Activated T-cell treated with anti-CD3 and anti-CD28 coated beads for 4 hours (primary cell): Measurements from ENCODE around the gene PPM1A.
"Not testable (repeated sequence)": the region's sequence is repeated elsewhere in the genome, so short reads cannot be mapped to it uniquely, and the experiment has no call there.

Experiments
- DNase-seq: peaks from one replicate; pipeline ENCODE4 v3.0.0-alpha.2; 2020

Gene PPM1A

DNA sequence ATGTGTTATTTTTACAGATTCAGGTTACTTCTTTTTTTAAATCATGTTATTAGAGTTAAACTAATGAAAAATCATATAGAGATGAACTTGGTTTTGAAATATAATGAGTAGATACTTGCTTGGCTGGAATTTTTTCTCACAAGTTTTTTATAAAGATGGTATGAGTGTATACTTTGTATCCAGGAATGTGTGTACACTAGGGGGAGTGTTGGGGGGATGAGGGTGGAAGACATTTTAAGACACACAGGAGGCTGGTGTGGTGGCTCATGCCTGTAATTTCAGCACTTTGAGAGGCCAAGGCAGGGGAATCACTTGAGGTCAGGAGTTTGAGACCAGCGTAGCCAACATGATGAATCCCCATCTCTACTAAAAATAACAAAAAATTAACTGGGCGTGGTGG, 23.2 kb downstream of the PPM1A start:
- no peak for DNase-seq

DNA sequence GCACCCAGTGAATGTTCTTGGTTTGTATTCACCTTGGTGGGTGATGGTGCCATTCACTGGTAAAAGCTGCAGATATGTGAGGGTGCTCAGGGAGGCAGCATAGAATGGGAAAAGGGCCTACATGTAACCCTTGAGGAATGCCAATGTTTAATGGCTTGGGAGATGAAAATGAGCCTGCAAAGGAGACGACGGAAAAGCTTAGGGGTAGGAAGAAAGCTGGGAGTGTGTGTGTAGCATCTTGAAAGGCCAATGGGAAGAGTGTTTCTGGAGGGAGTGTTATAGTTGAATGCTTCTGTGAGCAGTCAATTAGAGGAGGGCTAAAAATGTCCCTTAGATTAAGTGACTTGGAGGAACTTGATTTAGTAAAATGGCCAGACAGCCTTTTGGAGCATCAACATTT, 24.9 kb downstream of the PPM1A start:
- no peak for DNase-seq

DNA sequence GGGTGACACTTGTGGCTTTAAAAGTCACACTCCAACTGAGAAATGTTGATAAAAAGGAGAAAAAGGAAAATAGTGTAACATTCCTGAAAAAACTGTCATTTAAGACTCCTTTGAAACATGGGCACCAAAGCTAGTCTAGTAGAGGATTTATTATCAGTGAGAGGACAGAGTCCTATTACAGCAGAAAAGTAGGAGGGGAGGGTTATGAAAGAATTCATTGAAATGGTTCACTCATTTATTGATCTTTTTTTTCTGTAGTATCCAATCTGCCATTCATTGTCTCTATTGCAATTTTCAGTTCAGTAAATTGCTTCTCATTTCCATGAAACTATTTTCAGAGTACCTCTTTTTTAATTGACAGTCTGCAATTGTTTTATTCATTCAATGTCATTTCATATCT, 25.4 kb downstream of the PPM1A start:
- no peak for DNase-seq

DNA sequence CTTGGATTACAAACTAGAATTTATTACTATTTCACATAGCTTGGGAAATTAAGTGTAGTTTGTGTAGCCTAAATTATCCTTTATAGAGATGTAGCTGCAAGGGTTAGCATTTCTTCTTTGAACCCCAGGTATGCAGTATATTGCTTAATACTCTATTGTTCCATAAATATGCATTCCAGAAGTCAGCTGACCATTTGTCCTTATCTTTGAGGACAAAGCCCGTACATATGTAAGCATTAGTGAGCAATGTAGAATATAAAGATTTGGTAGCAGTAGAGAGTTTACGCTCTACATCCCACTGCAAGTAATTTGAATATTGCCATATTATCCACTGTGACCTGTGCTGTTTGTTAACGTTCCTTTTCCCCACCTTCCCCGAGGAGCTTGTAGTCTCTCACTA, 26.9 kb downstream of the PPM1A start:
- DNase-seq = no peak

DNA sequence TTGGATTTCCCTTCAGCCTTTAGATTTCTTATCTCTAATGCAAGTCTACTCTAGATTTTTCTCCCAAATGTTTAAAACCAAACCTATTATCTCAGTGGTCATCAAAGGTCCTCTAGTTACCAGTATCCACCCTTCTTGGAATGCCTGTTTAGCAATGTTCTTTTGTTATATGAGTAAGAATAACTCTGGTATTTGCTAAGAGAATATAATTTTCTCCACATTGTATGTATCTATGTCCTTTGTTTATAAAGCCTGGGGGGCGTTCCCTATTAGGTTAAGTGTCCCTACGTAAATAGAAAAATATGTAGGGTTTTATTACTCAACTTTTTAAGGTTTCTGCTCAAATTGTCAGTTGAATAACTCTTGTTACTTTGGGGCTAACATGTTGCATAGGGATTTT, 27.3 kb downstream of the PPM1A start:
- no peak for DNase-seq

DNA sequence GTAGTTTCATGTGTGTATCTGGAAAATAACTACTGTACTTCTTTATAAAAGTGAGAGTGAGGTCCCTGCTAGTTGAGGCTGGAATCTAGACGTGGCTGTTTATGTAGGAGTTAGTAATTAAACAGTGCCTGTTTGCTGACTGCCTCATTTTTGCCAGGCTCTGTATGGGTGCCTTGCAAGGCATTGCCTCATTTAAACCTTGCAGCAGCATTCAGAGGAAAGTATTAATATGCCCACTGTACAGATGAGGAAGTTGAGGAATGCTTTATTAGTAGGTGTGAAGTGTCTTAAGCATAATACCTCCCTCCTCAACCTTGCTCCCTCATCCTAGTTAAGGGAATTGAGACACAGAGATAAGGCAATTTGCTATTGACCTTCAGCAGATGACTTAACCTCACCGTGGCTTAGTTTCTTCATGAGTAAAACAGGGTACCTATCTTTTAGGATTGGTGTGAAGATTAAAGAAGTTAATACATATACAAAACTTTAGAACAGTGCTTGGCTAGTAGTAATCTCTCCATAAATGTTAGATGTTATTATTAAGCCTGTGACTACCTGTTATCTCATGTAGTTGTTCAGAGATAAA, 28.7 kb downstream of the PPM1A start:
- no peak for DNase-seq

DNA sequence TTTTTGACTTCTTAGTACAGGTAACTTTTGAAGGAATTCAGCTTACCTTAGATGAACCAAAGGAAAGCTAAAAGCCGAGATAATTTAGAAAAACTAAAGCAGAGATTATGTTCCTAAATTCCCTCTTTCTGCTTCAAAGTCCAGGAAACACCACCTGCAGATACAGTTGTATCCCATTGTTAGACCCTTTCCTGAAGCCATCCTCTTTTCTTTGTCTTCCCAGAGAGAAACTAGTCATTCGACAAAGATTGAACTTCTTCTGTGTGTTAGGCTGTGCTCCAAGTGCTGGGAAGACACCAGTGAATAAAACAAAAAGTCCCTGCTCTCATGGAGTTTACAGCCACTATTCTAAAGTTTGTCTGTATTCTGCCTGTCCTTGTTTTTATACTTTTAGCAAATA, 29.3 kb downstream of the PPM1A start:
- no peak for DNase-seq

DNA sequence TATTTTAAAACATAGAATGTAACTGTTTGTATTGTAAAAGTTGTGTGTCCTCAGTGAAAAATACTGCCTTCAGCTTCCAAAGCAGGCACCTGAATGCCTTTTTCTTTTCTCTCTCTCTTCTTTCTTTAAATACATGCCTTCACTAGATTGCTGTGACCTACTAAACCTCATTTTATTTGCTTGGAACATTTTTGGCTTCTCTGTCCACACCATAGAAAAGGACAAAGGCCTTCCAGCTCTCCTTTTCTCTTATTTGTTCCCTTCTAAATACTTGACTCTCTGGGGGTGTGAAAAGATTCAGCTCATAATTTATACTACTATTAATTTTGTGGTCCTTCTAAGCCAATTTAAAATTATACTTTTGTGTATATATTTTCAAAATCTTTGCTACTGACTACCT, 38.4 kb downstream of the PPM1A start:
- no peak for DNase-seq

DNA sequence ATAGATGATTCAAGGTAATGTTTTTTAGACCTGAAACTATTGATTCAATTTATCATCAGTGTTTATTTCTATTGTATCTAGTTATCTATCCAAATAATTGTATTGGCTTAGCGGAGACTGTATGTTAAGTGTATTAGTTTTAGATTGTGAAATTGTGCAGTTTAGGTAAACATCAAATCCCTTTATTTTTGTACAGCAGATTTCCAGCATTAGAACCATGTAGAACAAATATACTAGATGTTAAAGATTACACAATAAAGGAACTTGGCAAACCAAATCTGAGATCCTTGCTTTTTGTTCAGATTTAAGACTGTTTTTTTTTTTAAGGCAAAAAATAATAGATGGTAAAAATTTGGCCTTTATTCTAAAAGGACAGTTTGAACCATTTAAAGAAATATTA, 39.3 kb downstream of the PPM1A start:
- no peak for DNase-seq

DNA sequence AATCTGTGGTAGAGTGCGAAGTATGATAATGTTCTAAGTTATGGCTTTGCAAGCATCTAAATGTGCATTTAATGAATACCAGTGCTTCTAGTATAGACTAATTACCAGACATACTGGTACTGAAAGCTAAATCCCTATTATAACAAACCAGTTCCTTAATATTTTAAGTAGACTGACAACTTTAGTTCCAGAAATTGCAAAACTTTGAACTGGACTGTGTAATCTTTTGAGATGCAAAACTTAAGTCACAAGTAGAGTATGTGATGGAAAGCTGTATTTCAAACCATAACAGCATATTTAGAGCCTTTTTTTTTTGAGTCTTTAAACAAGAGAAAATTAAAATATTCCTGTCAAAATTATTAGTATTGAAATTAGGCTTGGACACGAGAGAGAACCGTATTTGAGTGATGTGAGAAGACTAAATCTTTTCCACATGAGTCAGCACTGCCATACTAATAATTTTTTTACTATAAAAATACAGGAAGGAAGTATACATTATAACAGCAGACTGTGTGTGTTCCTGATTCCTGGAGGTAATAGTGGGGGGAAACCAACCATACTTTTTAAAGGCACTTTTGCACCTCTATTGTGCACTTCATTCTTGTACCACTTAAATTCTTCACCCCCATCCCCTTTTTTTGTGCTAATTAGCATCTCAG, 45.5 kb downstream of the PPM1A start:
- no peak for DNase-seq

DNA sequence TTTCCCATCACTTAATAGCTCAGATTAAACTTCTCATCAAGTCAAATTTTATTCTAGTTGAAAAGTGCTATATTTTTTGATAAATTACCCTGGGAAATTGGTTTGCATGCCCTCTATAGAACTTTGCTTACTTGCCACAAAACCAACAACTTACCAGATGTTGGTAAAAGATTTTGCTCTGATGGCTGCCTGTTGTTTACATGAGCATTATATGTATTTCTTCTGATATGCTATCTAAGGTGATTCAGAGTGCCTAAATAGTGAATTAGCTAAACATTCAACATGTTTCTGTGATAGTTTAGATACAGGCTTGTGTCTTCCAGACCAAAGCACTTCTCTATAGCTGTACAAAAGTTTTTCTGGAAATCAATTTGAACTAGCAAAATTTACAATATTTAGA, 51.0 kb downstream of the PPM1A start:
- no peak for DNase-seq

DNA sequence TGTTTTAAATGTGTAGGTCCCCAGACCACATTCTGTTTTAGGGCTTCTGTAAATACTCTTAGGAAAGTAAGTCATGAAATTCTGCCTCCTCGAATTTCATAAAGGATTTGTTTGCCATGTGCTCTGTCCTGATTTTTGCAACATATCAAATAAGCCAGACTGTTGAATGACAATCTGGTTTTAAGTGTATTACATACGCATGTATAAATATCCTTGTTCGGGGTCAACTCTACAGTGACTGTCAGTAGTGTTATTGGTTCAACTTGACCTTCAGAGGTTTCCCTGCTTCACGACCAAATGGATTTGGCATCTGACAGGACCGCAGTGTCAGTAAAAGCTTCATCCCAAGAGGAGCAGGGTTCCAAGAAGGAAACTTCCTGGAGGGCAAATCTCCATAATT, 52.7 kb downstream of the PPM1A start:
- no peak for DNase-seq

DNA sequence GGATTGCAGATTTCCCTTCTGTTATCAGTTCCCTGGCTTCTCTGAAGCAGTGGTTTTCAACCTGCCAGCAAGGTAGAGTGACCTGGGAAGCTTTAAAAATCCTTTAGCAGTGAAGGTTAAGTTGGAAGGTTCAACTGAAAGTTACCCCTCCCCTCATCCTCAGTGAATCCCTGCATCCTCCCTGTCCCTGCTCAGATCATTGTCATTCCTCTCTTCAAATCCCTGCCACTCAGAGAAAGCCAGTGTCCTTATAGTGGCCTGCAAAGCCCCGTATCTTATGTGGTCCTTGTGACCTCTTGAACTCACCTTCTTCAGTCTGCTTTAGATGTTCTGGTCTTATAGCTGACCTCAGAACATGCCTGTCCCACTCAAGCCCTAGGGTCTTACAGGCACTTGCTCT, 53.6 kb downstream of the PPM1A start:
- DNase-seq = no peak

DNA sequence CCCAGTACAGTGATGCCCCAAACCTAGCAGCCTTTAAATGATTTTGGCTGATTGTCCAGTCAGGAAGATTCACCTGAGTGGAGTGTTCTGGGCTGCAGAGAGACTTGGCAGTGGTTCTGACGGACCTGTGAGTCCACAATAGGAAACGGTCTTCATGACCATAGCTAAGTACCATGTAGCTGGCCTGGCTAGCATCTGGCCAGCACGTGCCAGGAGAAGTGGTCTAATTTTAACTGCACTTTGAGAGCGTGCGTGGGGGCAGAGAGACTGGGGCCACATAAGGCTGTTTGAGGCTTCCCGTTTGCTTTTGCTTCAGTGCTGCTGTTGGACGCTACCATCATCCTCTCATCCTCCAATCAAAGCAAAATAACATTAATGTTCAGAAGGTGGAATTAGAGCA, 54.7 kb downstream of the PPM1A start:
- DNase-seq = no peak

DNA sequence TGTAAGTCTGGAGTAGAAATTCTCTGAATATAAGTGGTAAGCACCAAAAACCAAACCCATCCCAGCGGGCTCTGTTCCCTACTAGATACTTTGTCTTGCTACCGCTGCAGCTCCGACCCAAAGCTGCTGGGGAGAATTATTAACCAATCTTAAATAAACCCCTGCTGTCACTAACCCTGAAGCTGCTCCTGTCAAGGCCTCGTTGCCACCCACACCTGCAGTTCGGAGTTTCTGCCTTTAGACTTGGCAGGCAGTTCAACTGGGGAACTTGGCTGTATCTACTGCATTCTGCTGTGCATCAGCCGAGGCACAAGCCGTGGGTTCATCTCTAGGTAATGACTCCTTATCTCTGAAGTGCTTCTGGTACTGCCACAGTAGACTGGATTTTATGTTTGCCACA, 55.5 kb downstream of the PPM1A start:
- DNase-seq = no peak

DNA sequence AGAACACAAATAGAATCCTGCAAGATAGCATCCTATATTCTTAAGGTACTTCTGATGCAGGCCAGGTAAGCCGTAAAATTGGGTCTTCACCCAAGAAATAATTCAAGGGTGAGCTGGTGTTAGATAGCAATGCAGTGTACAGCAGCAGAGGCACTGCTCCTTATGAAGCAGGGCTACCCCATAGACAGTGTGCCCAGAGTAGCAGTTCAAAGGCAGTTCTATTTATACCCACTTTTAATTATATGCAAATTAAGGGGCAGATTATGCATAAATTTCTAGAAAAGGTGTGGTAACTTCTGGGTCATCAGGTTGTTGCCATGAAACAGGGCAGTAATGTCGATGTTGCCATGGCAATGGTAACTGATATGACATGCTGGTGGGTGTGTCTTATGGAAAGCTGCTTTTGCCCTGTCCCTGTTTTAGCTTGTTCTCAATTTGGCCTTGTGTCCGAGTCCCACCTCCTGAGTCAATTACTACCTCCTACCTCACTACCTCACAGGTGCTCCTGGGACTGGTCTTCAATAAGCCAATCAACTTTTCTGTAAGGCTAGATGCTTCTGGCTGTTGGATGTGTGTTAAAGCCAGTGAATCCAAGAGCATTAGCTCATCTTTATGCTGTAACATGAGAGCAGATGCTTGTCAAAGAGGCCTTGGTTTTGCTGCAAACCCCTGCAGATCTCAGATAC, 61.0 kb downstream of the PPM1A start:
- no peak for DNase-seq

DNA sequence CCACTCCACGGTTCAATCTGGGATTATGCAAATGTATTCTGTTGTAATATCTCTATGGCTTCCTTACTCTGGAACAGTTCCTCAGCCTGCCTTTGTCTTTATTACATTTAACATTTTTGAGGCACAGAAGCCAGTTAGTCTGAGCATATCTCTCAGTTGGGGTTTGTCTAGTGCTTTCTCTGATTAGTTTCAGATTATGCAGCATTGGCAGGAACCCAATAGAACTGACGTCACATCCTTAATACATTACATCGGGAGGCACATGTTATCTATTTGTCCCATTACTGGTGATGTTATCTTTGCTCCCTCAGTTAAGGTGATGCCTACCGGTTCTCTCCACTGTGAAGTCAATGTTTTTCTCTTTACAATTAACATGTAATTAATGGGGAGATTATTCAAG, 62.4 kb downstream of the PPM1A start:
- no peak for DNase-seq

DNA sequence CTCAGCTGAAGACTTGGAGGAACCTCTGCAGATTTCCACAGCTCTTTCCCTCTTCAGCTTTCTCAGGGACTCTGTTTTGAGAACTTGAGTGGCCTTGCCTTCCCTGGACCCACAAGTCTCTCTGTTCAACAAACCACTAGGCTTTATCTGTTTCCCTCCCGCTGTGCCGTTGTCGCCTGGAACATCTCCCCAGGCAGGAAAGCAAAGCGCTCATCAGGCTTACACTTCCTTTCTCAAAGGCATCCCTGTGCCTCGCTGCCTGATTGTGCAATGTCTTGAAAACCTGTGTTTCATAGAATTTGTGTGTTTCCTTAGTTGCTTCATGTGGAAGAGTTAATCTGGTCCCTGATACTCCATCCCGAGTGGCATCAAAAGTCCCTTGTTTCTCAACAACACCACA, 64.1 kb downstream of the PPM1A start:
- DNase-seq = no peak

DNA sequence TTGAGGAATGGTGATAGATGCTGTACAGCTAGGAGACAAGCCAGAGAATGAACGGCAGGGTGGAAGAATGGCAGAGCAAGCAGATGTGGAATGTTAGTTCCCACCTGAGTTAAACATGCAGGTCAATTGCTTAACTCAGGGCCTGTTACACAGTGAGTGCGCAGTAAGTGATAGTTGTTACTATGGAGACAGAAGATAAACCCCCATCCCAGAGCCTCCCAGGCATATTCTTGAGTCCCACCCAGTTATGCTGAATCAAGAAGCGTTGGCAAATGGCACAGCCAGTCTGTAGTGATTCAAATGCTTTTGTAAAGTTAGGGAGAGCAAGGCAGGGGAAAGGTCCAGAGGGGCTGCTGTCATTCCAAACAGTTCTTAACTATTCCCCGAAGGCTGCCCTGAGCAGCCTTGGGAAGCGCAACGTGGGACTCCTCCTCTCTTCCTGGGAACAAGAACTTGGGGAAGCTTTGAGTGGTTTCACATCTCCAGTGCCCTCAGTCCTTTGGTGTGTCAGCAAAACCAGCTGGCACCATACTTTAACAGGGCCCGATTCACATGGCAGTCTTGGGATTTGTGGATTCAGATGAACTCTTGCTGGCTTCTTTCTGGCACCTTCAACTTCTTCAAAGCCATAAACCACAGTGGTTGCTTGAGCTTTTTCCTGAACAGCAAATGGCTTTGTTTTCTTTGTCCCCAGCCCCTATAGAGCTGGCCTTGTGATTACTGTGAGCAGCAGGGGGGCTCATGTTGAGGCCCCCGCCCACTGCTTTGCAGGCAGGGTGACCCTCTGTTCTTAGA, 66.4 kb downstream of the PPM1A start:
- no peak for DNase-seq

DNA sequence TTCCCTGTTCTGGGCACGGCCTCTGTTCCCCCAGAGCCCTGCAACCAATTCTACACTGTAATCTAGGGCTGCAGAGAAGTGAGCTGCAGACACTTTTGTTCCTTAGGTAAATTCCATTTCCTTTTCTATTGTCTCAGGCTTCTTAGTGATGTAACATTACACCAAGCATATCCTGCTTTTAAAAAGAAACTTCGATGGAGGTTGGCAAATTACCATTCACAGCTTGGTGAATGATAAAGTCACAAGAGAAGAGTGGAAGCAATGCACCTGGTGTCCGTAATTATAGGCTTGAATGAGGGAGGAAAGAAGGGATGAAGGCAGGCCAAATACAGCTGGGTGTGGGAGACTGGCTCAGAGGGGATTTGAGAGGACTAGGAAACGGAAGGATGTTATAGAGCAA, 68.6 kb downstream of the PPM1A start:
- no peak for DNase-seq

DNA sequence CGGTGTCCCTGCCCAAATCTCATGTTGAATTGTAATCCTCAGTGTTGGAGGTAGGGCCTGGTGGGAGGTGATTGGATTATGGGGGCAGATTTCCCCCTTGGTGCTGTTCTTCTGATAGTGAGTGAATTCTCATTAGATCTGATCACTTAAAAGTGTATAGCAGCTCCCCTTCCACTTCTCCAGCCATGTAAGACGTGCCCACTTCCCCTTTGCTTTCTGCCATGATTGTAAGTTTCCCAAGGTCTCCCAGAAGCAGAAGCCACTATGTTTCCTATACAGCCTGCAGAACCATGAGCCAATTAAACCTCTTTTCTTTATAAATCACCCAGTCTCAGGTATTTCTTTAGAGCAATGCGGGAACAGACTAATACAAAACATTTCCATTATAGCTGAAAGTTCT, 71.8 kb downstream of the PPM1A start:
- not testable (repeated sequence) for DNase-seq

DNA sequence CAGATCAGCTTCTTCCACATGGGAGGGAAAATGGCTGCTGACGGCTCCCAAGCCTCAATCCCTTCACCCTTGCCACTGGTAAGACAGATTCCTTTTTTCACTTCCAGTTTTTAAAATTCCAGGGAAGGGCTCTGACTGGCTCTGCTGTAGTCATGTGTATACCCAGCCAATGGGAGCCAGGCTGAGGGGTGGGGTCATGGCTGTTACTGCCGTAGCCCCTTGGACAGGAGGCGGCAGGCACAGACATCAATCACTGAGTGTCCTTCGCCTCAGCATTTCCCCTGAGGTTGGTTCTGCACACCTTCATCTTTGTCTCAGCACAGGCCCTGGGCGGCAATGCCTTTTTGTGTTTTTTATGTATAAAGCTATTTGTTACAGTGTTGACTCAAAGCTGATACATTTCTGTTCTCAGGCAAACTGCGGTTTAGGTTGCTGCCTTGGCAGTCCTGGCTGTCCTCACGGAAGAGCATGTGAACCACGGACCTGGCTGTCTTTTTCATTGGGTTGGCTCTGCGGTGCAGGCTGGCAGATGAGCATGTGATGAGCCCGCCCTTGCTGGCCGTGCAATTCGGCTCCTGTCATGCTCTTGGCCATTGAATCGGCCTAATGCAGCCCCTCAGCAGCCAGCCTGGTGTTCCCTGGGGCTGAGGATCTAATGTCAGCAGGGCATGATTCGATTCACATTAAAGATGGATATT, 74.3 kb downstream of the PPM1A start:
- DNase-seq = no peak

DNA sequence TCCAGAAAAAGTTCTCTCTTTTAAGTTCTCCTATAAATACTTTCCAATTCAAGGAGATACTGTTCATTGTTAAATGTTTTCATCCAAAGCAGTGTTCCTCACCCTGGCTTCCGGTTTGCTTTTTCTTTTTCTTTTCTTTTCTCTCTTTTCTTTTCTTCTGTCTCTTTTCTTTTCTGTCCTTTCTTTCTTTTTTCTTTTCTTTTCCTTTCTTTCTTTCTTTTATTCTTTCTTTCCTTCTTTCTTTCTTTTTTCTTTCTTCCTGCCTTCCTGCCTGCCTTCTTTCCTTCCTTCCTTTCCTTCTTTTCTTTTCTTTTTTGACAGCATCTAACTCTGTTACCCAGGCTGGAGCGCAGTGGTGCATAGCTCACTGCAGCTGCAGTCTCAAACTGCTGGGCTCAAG, 75.8 kb downstream of the PPM1A start:
- DNase-seq = no peak
